HG03196 (cell line): ENCODE results near the gene INTS12.
"Not testable (repeated sequence)": the region's sequence is repeated elsewhere in the genome, so short reads cannot be mapped to it uniquely, and the experiment has no call there.

Experiments used
- ATAC-seq: cut with Tn5 transposase; IDR thresholded peaks from one replicate; pipeline ENCODE4 v1.9.1; 2021; ENCODE audit not compliant: unreplicated experiment

The INTS12 gene

GRCh38 chr4:105694812-105695211 is 13.7 kb downstream of the INTS12 start:
- ATAC-seq = not testable (repeated sequence)

GRCh38 chr4:105686571-105686970 is 21.9 kb downstream of the INTS12 start:
- ATAC-seq = no peak

GRCh38 chr4:105683038-105683437 is 25.5 kb downstream of the INTS12 start:
- ATAC-seq = no peak

- ATAC-seq = no peak
Observed at GRCh38 chr4:105679186-105679585, 29.3 kb downstream of the INTS12 start.

- no peak for ATAC-seq
Observed at GRCh38 chr4:105677709-105678108, 30.8 kb downstream of the INTS12 start.

GRCh38 chr4:105674011-105674410 is 34.5 kb downstream of the INTS12 start:
- no peak for ATAC-seq

- ATAC-seq = no peak
Observed at GRCh38 chr4:105671301-105671700, 37.2 kb downstream of the INTS12 start.

- no peak for ATAC-seq
Observed at GRCh38 chr4:105670684-105671083, 37.8 kb downstream of the INTS12 start.

- ATAC-seq = no peak
Observed at GRCh38 chr4:105666693-105667092, 41.8 kb downstream of the INTS12 start.

- ATAC-seq = no peak
Observed at GRCh38 chr4:105662935-105663675, 45.4 kb downstream of the INTS12 start.

- no peak for ATAC-seq
Observed at GRCh38 chr4:105661028-105661427, 47.5 kb downstream of the INTS12 start.

GRCh38 chr4:105659190-105659589 is 49.3 kb downstream of the INTS12 start:
- no peak for ATAC-seq

GRCh38 chr4:105657117-105657765 is 51.2 kb downstream of the INTS12 start:
- no peak for ATAC-seq

- no peak for ATAC-seq
Observed at GRCh38 chr4:105652286-105652888, 56.1 kb downstream of the INTS12 start.

- ATAC-seq = no peak
Observed at GRCh38 chr4:105651884-105652283, 56.6 kb downstream of the INTS12 start.

GRCh38 chr4:105650190-105650589 is 58.3 kb downstream of the INTS12 start:
- no peak for ATAC-seq

GRCh38 chr4:105645440-105645839 is 63.0 kb downstream of the INTS12 start:
- ATAC-seq = no peak

- no peak for ATAC-seq
Observed at GRCh38 chr4:105644257-105644656, 64.2 kb downstream of the INTS12 start.

GRCh38 chr4:105641845-105642244 is 66.6 kb downstream of the INTS12 start:
- no peak for ATAC-seq

- peak; percentile 77 for ATAC-seq
Observed at GRCh38 chr4:105637408-105638176, 70.9 kb downstream of the INTS12 start.

GRCh38 chr4:105634402-105635080 is 73.9 kb downstream of the INTS12 start:
- no peak for ATAC-seq
